HG03097 (cell line): ENCODE results near the gene AIRE.

Experiments used
- ATAC-seq: cut with Tn5 transposase; IDR thresholded peaks from one replicate; pipeline ENCODE4 v1.9.1; 2021; ENCODE audit not compliant: unreplicated experiment, low FRiP score

Gene AIRE

DNA sequence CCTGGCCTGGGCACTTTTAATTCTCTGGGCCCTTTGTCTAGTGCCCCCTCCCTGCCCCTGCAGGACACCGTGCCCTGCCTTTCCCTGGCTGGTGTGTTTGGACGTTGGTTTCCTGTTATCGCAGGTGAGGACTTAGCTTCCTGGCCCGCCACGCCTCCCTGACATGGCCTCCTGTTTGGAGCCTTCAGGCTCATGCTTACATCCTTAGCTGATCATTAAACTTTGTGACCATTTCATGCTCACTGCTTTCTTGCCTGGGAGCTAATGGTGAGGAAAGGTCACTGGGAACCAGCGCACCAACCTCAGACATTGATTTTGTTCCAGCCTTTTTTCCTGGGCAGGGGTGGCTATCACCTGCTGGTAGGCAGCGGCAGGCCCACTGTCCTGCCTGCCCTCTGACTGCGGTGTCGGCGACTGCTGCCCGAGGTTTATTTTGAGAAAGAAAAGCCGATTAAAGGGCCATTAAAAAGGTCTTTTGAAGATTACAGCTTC, 17.9 kb downstream of the AIRE start:
- ATAC-seq = no peak

DNA sequence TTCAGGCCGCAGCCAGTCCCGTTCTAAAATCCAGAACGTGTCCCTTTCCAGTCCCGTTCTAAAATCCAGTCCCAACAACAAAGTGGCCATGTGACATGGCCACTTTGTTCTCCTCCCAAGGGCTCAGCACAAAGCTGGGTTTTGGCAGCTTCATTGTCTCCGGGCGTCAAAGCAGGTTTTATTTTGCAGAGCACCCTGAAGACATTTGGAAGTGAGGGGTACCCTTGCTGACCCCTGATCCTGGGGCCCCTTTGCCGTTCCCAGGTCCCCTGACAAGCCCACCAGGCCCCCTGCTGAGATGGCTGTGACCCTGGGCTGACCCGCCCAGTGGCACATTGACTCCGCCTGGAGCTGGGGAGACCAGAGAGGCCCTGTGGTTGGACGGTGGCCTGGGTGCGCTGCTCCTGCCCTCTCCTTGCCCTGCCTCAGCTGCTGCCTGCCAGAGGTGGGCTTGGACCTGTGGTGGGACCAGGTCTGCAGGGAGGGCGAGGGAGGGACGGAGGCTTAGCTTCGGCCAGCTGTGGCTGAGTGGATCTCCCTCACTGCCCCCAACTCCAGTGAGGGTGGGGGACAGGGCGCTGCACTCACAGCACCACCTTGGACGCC, 18.4 kb downstream of the AIRE start:
- no peak for ATAC-seq

DNA sequence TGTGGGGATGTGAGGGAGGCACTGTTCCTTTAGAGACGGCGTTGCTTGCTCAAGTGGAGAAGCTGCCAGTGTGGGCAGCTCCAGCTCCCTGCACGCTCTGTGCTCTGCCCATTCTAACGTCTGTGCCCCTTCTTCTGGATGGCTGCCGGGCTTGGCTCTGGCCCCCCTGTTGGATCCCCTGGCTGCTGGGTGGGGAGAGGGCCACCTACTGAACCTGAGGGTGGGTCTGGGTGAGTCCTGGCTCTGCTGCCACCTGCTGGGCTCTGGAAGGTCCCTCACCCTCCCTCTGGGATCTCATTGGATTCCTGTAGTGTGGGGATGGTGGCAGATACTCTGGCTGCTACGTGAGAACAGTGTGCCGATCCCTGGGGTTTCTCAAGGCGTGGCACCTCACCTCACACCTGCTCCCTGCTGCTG, 19.2 kb downstream of the AIRE start:
- no peak for ATAC-seq

DNA sequence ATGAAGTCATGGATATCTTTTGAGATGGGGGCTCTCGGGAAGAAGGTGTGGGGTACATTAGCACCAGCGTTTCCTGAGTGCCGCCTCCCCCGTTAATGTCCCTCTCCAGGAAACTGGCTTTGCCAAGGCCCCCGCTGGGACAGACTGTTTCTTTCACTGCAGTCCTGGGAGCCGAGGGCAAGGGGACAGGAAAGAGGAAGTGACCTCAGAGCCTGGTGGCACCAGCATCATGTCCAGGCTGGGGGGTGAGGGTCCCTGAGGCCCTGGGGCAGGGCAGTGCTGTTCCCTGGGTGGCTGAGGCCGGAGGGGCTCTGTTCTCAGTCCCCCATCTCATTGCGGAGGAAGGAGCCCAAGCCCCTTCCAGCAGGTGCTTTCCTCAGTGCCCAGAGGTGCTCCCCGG, 20.0 kb downstream of the AIRE start:
- no peak for ATAC-seq

DNA sequence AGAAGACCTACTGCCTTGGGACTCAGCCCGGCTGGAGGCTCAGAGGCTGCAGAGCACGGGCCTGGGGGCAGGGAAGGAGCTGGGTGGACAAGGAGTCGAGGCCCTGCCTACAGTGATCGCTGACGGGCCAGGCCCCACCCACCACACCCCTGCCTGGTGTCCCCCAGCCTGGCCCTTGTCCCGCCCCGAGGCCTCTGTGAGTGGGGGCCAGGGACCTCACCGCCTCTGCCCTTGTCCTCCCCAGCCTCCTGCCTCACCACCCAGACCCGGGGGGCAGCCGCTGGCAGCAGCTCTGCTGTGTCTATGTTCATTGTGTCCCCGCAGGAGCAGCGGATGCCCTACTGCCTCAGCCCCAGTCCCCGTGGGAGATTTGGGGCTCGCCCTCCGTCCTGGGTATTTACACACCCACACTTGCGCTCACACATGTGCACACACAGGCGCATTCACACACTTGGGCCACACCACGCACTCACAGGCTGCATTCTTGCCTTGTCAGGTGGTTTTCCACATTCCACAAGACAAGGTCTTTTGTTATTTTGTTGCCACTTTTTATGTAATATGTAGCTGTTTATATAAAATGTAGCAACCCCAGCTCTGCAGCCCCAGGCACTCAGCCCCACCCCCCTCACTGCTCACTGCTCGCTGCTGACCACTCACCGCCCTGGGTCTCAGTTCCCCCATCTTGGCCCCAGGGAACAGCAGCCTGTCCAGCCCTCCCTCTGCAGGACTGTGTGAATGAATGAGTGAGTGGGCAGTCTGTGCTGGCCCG, 21.4 kb downstream of the AIRE start:
- ATAC-seq = no peak

DNA sequence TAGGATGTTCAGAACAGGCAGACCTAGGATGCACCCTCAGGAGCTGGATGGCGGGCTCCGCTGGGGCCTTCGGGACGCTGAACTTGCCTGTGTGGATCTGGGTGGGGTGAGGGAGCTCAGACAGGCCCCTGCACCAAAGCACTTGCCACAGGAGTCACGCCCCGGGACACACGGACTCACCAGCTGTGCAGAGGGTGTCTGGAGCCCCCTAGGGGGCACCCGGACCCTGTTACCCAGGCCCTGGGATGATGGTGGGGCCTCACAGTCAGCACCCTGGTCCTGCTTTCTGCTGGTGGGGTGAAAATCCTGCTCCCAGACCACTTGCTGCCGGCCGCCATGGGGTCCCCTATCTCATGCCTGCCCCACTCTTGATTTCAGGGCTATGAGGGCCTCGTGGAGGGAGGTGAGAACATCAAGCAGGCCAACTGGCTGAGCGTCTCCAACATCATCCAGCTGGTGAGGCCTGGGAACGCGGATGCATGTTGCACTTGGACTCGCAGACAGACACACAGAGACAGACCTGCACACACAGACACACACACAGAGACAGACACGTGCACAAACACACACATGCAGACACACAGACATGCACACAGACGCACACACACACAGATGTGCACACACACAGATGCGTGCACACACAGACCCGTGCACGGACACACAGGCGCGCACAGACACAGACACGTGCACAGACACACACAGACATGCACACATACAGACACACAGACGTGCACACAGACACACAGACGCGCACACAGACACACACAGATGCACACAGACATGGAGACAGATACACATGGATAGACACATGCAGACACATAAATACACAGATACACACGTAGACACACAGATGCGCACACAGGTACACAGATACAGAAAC, 25.2 kb downstream of the AIRE start:
- ATAC-seq = no peak

DNA sequence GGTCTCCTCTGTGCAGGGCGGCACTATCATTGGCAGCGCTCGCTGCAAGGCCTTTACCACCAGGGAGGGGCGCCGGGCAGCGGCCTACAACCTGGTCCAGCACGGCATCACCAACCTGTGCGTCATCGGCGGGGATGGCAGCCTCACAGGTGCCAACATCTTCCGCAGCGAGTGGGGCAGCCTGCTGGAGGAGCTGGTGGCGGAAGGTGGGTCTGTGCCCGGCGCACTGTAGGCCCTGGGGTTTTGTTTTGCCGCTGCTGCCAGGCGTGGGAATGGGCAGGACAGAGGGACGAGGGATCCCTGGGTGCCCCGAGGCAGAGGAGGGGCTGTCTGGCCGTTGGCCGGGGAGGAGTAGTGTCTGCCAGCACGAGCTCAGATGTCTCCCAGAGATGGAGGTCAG, 26.4 kb downstream of the AIRE start:
- no peak for ATAC-seq

DNA sequence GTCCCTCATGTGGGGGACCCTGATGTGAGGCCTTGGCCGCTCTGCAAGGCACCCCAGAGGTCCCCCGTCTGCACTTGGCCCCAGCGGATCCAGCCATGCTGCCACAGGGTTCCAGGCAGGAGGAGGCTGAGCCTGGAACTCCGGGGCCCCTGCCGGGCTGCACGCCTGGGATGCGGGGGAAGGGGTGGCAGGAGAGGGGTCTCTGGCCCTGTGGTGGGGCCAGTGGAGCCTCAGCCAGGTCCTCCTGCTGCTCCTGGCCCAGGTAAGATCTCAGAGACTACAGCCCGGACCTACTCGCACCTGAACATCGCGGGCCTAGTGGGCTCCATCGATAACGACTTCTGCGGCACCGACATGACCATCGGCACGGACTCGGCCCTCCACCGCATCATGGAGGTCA, 27.0 kb downstream of the AIRE start:
- no peak for ATAC-seq

DNA sequence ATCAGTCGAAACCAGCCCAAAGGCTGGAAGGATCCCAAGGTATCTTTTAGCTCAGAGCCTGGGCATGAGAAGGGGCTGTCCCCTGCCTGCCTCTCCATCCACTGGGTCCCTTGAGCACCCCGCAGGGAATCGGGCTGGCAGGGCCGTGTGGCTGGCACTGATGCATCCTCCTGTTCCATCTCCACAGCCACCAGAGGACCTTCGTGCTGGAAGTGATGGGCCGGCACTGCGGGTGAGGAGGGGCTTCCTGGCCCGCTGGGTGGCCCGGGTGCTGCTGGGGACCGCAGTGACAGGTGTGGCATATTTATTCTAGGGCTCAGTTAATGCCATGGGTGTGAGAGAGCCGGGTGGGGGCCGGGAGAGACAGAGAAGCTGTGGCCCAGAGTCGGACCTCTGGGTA, 27.8 kb downstream of the AIRE start:
- ATAC-seq = no peak

DNA sequence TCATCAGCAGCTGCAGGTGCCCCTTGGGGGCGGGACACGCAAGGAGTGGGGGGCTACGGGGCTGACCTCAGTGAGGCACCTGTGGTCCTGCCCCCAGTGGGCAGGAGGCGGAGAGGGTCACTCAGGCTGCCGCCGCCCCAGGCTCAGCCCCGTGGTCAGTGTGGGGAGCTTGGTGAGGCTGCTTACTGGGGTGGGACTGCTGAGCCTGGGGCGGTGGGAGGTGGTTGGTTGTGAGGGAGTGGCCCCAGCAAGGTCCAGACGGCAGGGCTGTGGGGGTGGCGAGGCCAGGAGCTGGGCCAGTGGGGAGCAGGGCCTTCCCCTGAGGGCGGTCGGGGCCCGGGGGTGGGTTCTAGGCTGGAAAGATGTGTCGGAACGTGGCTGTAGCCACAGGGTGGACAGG, 28.5 kb downstream of the AIRE start:
- ATAC-seq = no peak

DNA sequence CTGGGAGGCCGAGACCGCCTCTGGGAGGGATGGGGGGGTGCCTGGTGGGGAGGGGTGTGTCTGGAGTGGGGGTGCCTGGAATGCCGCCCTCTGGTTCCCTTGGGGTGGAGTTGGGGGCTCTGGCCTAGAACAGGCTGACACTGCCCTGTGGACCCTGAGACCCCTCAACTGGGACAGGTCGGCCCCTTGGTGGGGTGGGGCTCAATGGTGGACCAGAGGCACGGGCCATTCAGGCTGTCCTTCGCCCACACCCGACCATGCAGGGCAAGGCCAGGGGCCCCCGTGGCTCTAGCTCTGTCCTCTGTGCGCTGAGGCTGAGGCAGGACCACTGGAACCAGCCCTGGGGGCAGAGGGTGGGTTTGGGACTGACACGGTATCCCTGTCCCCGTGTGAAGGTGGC, 28.9 kb downstream of the AIRE start:
- no peak for ATAC-seq

DNA sequence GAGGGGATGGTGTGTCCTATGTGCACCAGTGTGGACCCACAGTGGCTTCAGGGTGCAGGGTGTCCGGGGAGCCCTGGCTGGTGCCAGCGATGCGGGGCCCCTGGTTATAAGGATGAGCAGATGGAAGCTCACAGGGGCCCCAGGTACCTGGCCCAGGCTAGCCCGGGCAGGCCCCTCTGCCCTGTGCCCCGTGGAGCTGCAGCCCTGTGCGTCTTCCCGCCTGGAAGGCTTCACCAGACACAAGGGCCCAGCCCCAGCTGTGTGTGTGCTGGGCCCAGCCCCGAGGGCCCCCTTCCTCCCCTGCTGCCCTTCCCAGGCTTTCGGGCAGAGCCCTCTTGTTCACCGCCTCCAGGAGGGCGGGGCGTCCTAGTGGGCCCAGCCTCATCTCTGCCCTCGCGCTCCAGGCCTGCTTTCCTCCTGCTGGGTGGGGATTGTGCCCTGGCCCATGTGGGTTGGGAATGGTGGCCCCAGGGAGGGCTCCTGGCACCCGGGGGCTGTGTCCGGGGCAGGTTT, 30.1 kb downstream of the AIRE start:
- ATAC-seq = no peak

DNA sequence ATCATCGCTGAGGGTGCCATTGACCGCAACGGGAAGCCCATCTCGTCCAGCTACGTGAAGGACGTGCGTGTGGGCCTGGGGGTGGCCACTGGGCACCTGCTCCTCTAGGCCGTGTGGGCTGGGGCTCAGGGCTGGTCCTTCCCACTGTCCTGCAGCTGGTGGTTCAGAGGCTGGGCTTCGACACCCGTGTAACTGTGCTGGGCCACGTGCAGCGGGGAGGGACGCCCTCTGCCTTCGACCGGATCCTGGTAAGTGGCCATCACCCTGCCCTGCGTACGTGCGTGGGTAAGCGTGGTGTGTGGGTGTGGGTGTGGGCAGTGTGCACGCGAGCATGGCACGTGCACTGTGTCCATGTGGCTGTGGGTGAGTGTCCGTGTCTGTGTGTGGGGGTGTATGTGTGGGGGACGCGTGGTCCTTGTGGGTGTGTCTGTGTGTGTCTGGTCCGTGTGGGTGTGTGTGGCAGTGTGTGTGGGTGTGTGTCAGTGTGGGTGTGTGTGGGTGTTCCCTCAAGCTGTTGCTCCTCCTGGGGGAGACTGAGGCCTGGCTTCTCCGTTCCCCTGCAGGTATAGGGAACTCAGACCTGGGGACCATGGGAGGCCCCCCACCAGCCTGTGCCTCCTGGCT, 30.7 kb downstream of the AIRE start:
- ATAC-seq = no peak

DNA sequence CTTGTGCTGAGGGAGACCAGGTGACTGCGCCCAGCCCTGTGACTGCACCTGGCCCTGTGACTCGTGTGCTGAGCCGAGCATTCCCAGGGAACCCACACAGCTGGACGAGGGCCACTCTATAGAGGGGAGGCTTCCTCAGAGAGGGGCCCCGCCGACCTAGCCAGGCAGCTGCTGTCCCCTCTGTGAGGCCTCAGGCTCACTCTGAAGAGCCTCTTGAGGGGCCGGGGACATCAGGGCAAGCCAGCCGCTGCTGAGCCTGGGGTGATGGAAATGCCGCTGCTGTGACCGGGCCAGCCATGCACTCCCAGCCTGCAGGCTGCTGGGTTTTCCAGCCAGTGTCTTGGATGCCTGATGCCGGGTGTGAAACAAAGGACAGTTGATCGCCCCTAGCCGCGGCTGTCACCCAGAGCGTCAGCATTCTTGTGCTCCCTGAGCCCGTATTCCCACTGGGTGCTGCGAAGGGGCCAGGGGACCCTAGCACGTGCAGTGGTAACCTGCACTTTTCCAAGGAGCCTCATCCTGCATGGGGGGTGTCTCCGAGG, 31.6 kb downstream of the AIRE start:
- no peak for ATAC-seq

DNA sequence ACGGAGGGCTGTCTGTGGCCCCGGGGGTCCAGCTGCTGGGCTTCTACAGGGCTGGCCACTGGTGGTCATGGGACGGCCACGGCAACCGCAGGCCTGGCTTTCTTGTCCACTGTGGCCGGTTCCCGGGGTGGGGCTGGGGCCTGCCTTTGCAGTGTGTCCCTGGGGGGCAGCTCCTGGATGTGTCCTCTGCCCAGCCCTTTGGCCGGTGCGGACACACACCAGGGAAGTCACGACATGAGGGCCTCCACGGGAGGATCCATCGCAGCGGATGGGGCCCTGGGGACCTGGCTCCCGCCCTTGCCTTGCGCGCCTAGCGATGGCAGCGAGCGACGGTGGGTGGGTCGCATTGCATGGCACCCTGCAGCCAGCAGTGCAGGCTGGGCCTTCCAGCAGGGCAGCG, 32.2 kb downstream of the AIRE start:
- ATAC-seq = no peak

DNA sequence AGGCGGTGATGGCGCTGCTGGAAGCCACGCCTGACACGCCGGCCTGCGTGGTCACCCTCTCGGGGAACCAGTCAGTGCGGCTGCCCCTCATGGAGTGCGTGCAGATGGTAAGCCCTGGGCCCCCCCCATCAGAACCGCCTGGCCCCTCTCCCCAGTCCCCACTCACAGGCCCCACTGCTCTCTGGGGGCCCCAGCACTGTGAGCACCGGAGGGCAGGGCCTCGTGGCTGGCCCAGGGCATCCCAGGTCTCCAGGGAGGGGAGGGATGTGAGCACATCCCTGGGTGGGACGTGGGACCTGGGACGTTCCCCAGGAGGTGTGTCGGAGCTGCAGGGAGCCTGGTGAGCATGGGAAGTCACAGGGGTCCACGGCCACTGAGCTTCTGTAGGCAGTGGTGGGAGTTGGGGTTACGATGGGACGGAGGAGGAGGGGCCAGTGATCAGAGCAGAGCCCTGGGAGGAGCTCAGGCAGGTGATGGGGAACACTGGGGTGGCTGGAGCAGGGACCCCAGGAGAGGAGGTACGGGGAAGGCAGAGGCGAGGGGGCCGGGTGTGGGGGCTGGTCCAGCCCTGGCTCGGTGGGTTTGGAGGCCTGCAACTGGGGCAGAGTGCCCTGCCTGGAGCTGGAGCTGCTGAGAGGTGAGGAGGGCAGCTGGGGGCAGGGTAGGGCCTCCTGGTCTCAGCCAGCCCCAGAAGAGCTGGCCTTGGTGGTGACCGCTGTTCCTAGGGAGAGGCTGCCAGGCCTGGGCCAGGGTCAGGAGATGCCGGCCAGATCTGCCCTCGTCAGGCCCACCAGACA, 33.0 kb downstream of the AIRE start:
- no peak for ATAC-seq

DNA sequence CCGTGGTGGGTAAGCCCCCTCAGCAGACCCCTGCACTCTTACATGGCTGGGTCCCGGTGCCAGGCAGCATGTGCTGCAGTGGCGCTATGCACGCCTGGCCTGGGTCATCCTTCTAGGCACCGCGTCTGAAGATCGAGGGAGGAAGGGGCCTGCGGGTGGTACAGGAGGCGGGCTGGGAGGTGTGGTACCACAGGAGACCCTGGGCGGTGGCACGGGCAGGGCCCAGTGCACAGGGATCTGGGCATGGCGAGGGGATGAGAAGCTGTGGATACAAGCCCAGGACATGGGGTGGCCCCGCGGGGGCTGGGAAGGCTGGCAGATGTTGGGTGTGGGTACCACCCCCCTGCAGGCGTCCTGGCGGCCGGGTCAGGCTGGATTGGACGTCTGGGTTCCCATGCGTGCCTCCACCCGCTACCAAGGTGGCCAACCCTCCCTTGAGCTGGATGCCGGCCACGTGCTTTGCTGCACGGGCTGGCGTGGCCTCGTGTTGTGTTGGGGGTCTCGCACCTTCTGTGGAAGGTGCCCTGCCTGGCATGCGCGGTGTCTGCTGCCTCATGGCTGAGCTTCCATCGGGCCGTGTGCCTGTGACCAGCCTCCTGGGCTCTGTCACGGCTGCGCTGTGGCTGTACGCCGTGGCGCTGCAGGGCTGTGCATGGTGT, 33.9 kb downstream of the AIRE start:
- ATAC-seq = no peak

DNA sequence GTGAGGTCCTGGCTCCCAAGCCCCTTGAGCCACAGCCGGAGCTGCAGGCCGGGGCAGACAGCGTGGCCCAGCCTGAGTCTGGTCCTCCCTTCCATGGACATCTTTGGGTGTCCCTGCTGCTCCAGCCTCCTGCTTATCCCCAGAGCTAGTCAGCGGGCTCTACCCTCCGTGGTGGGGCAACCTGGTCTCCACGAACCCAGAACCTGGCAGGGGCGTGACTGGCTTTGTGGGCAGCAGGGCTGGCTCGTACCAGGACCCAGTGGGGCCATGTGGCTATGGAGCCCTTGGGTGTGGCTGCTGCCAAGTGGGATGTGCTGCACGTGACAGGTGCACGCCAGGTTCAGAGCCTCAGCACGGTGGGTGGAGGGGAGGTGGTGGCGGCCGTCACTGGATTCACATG, 35.2 kb downstream of the AIRE start:
- ATAC-seq = no peak

DNA sequence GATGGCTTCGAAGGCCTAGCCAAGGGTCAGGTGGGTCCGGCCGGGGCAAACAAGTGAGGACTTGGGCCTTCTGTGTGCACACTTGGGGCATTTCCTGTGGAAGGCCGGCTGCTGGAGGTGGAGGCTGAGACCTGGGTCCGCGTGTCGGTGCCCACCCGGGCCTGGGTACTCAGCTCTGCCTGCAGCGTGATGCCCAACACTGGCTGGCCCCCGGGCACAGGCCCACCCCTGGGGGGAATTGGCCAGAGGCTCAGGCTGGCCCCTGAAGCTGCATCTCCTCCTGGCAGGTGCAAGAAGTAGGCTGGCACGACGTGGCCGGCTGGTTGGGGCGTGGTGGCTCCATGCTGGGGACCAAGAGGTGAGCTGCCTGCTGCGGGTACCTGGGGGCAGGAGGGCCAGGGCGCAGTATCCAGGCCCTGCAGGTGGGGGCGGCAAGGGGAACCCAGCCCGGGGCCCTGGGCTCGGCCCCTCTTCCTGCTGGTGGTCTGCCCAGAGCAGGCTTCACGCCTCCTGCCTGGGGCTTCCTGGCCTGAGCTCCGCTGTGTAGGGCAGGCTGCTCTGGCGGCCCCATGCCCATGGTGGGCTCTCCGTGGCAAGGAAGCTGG, 36.3 kb downstream of the AIRE start:
- no peak for ATAC-seq
